T-helper 1 cell treated with Interleukin-12 subunit alpha and Interleukin-12 subunit beta and Interleukin-4 antibody, amounts not matched to agents 30 μg/mL and 1 μg/mL, for 36 hours (primary cell): ENCODE measurements around the gene NAA38.
A peak's percentile ranks its signal among the peaks of the same experiment; 100 is the strongest.

Experiments
- H3K27ac Mint-ChIP-seq: one replicate; pipeline ENCODE4 v1.8.0; 2021; ENCODE audit warnings: mild to moderate bottlenecking, mixed read lengths
- H3K27me3 Mint-ChIP-seq: one replicate; pipeline ENCODE4 v1.8.0; 2021; ENCODE audit warnings: low read depth, mixed read lengths
- H3K36me3 Mint-ChIP-seq: one replicate; pipeline ENCODE4 v1.8.0; 2021; ENCODE audit warnings: low read depth, mixed read lengths
- H3K4me1 Mint-ChIP-seq: one replicate; pipeline ENCODE4 v1.8.0; 2021; ENCODE audit warnings: low read depth, mixed read lengths
- H3K4me3 Mint-ChIP-seq: one replicate; pipeline ENCODE4 v1.8.0; 2021; ENCODE audit warnings: mild to moderate bottlenecking, moderate library complexity, mixed read lengths
- H3K9me3 Mint-ChIP-seq: one replicate; pipeline ENCODE4 v1.8.0; 2021; ENCODE audit warnings: mixed read lengths

The NAA38 gene

DNA sequence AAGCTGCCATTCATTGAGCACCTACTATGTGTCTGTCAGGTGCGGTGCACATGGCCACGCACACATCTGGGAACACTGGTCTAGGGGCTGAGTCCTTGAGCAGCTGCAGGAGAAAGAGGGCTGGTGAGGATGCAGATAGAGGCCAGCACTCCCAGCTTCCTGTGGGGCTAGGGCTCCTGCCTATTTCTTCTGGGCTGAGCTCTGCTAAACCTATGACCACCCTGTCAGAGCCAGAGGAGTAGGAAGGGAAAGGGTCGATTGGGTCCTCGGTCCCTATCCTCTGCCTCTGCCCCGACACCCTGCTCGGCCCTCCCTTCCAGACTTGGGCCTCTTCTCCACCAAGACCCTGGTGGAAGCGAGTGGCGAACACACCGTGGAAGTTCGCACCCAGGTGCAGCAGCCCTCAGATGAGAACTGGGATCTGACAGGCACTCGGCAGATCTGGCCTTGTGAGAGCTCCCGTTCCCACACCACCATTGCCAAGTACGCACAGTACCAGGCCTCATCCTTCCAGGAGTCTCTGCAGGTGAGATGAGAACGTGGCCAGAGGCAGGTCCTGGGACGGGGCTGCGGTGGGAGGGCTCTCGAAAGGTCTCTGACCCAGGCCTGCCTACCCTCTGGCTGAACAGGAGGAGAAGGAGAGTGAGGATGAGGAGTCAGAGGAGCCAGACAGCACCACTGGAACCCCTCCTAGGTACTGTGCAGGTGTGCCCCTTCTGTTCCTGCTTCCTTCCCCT, 6.5 kb downstream of the NAA38 start:
- peak overlapping the region; percentile 60 for H3K4me3 Mint-ChIP-seq
- H3K36me3 Mint-ChIP-seq = peaks cover 21% of the 10 kb centered on the region

DNA sequence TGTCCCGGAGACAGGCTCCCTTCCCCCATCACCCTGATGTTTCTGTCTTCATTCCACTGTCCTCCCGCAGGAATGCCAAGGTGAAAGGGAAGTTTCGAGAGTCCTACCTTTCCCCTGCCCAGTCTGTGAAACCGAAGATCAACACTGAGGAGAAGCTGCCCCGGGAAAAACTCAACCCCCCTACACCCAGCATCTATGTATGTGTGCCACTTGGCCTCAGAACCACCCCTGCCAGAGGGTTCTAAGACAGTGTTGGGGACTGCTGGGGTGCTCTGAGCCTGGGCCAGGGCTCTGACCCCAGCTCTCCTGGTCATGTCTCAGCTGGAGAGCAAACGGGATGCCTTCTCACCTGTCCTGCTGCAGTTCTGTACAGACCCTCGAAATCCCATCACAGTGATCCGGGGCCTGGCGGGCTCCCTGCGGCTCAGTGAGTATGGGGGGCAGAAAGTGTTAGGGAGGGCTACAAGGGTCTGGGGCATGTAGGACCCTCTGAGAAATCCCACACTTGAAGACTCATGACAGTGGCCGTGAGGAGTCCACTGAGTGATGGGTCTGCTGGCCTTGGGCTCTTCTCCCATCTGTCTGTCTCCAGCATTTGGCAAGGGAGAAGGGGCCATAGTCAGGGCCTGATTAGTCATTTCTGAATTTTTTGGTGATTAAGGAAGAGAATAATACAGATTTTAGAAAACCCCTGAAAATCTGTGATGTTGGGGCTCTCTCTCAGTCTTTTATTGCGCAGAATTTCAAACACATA, 7.4 kb downstream of the NAA38 start:
- Mint-ChIP-seq H3K27ac (no peak overlapping the region), H3K27me3 (no peaks in the 10 kb centered on the region), H3K9me3 (no peaks in the 10 kb centered on the region), H3K36me3 (peaks cover 18% of the 10 kb centered on the region), H3K4me1 (peaks cover 27% of the 10 kb centered on the region), H3K4me3 (no peak overlapping the region)

More for the DNA sequence above, 6.5 kb downstream of the NAA38 start:
- no peak overlapping the region for H3K27ac Mint-ChIP-seq
- no peaks in the 10 kb centered on the region for H3K27me3 Mint-ChIP-seq
- H3K4me1 Mint-ChIP-seq = peaks cover 28% of the 10 kb centered on the region
- no peaks in the 10 kb centered on the region for H3K9me3 Mint-ChIP-seq

DNA sequence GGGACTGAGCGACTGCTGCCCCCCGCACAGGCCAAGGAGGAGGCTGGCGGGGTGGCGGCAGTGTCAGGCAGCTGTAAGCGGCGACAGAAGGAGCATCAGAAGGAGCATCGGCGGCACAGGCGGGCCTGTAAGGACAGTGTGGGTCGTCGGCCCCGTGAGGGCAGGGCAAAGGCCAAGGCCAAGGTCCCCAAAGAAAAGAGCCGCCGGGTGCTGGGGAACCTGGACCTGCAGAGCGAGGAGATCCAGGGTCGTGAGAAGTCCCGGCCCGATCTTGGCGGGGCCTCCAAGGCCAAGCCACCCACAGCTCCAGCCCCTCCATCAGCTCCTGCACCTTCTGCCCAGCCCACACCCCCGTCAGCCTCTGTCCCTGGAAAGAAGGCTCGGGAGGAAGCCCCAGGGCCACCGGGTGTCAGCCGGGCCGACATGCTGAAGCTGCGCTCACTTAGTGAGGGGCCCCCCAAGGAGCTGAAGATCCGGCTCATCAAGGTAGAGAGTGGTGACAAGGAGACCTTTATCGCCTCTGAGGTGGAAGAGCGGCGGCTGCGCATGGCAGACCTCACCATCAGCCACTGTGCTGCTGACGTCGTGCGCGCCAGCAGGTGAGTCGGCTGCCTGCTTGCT, 8.1 kb downstream of the NAA38 start:
- Mint-ChIP-seq H3K36me3 (peaks cover 18% of the 10 kb centered on the region), H3K27ac (no peak overlapping the region), H3K9me3 (no peaks in the 10 kb centered on the region)

DNA sequence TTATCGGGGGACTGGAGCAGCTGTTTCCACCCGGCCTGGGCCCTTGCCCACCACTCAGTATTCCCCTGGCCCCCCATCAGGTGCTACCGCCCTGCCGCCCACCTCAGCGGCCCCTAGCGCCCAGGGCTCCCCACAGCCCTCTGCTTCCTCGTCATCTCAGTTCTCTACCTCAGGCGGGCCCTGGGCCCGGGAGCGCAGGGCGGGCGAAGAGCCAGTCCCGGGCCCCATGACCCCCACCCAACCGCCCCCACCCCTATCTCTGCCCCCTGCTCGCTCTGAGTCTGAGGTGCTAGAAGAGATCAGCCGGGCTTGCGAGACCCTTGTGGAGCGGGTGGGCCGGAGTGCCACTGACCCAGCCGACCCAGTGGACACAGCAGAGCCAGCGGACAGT, 8.6 kb downstream of the NAA38 start:
- Mint-ChIP-seq H3K4me1 (peaks cover 33% of the 10 kb centered on the region), H3K4me3 (no peak overlapping the region), H3K27me3 (no peaks in the 10 kb centered on the region), H3K36me3 (peaks cover 18% of the 10 kb centered on the region), H3K27ac (no peak overlapping the region), H3K9me3 (no peaks in the 10 kb centered on the region)

More for the DNA sequence above, 8.1 kb downstream of the NAA38 start:
- Mint-ChIP-seq H3K4me1 (peaks cover 31% of the 10 kb centered on the region), H3K27me3 (no peaks in the 10 kb centered on the region), H3K4me3 (no peak overlapping the region)

DNA sequence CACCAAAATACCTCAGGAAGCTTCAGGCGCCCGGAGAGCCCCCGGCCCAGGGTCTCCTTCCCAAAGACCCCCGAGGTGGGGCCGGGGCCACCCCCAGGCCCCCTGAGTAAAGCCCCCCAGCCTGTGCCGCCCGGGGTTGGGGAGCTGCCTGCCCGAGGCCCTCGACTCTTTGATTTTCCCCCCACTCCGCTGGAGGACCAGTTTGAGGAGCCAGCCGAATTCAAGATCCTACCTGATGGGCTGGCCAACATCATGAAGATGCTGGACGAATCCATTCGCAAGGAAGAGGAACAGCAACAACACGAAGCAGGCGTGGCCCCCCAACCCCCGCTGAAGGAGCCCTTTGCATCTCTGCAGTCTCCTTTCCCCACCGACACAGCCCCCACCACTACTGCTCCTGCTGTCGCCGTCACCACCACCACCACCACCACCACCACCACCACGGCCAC, 9.2 kb downstream of the NAA38 start:
- H3K4me1 Mint-ChIP-seq = peaks cover 36% of the 10 kb centered on the region
- H3K4me3 Mint-ChIP-seq = no peak overlapping the region
- H3K36me3 Mint-ChIP-seq = peaks cover 18% of the 10 kb centered on the region
- H3K27ac Mint-ChIP-seq = no peak overlapping the region
- H3K9me3 Mint-ChIP-seq = no peaks in the 10 kb centered on the region
- no peaks in the 10 kb centered on the region for H3K27me3 Mint-ChIP-seq

DNA sequence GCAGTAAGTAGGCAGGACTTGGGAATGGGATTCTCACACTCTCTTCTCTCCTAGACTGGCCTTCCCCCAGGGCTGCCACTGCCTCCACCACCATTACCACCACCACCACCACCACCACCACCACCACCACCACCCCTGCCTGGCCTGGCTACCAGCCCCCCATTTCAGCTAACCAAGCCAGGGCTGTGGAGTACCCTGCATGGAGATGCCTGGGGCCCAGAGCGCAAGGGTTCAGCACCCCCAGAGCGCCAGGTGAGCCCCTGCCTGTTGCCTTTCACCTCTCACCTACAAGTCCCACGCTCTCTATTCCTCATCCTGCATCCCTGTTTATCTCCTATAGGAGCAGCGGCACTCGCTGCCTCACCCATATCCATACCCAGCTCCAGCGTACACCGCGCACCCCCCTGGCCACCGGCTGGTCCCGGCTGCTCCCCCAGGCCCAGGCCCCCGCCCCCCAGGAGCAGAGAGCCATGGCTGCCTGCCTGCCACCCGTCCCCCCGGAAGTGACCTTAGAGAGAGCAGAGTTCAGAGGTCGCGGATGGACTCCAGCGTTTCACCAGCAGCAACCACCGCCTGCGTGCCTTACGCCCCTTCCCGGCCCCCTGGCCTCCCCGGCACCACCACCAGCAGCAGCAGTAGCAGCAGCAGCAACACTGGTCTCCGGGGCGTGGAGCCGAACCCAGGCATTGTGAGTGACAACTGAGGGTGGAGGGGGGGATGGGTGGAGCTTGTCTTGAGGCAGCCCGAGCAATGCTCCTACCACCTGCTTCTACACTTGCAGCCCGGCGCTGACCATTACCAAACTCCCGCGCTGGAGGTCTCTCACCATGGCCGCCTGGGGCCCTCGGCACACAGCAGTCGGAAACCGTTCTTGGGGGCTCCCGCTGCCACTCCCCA, 10.3 kb downstream of the NAA38 start:
- H3K27ac Mint-ChIP-seq = no peak overlapping the region
- no peaks in the 10 kb centered on the region for H3K27me3 Mint-ChIP-seq
- H3K36me3 Mint-ChIP-seq = peaks cover 17% of the 10 kb centered on the region
- no peaks in the 10 kb centered on the region for H3K9me3 Mint-ChIP-seq
- H3K4me3 Mint-ChIP-seq = no peak overlapping the region
- peaks cover 41% of the 10 kb centered on the region for H3K4me1 Mint-ChIP-seq

DNA sequence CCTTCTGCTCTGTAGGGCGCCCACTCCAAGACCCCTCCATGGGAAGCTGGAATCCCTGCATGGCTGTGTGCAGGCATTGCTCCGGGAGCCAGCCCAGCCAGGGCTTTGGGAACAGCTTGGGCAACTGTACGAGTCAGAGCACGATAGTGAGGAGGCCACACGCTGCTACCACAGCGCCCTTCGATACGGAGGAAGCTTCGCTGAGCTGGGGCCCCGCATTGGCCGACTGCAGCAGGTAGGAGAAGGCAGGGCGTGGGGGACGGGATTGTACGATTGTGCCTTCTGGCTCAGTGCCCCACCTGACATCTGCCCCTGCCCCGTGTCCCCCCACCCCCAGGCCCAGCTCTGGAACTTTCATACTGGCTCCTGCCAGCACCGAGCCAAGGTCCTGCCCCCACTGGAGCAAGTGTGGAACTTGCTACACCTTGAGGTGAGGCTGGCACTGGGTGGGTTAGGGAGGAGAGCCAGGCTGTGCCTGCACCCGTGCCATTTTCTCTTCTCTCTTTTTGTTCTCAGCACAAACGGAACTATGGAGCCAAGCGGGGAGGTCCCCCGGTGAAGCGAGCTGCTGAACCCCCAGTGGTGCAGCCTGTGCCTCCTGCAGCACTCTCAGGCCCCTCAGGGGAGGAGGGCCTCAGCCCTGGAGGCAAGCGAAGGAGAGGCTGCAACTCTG, 11.2 kb downstream of the NAA38 start:
- Mint-ChIP-seq H3K27ac (peak overlapping the region; percentile 67), H3K9me3 (no peaks in the 10 kb centered on the region), H3K27me3 (no peaks in the 10 kb centered on the region), H3K4me3 (peak overlapping the region; percentile 25), H3K36me3 (peaks cover 15% of the 10 kb centered on the region), H3K4me1 (peaks cover 37% of the 10 kb centered on the region)

DNA sequence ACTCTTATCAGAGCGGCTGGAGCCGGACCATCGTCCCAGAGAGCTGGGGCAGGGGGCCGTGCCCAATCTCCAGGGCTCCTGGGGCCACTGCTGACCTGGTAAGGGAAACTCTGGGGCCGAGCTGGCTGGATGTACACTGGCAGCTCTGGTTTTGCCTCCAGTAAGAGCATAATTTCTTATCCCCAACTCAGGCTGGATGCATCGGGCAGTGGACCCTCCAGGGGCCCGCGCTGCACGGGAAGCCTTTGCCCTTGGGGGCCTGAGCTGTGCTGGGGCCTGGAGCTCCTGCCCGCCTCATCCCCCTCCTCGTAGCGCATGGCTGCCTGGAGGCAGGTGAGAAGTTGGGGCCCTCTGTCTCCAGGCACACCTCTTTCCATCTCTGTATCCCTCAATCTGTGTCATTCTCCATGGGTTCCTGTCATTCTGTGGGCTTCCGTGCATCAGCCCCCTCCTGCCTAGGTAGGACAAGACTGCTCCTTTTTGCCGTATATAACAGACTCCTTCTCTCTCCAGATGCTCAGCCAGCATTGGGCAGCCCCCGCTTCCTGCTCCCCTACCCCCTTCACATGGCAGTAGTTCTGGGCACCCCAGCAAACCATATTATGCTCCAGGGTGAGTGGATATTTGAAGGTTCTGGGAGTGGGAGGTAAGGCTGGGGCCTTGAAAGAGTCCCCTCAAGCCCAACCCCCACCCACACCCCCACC, 11.8 kb downstream of the NAA38 start:
- no peaks in the 10 kb centered on the region for H3K27me3 Mint-ChIP-seq
- no peaks in the 10 kb centered on the region for H3K9me3 Mint-ChIP-seq
- H3K4me1 Mint-ChIP-seq = peaks cover 38% of the 10 kb centered on the region
- H3K4me3 Mint-ChIP-seq = peak overlapping the region; percentile 94
- H3K27ac Mint-ChIP-seq = peak overlapping the region; percentile 96
- H3K36me3 Mint-ChIP-seq = peaks cover 20% of the 10 kb centered on the region

DNA sequence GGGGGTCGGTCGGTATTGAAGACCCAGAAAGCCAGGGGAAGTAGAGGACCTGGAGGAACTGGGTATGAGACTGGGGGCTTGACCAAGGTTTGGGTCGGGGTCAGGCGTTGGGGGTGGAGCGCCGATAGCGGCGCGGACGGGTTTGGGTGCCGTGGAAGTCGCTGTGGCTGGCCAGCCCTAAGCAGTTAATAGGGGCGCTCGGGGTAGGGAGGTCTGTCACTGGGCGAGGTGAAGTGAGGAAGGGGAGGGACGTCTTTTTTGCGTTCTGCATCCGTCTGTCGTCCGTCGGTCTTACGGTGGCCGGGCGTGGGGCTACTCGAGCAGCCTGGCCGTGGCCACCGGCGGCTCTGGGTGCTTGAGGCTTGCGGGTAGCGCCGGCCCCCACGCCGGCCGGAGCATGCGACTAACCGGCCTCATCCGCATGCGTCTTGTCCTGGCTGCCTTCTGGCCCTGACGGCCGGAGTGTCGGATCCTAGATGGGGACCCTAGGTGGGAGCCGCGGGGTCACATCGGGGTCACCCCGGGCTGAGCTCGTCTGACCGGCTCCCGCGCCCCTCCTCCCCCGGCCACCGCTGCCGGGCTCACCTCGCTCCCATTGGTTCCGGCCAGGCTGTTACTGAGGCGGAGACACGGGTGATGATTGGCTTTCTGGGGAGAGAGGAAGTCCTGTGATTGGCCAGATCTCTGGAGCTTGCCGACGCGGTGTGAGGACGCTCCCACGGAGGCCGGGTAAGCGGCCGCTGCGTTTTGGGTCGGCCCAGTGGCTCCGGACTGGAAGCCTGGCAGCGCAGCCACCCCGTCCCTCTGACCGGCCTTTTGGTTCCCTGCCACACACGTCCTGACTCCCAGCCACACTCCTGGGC, 12.8 kb downstream of the NAA38 start:
- peaks cover 22% of the 10 kb centered on the region for H3K36me3 Mint-ChIP-seq
- peak overlapping the region; percentile 96 for H3K27ac Mint-ChIP-seq
- no peaks in the 10 kb centered on the region for H3K27me3 Mint-ChIP-seq
- H3K4me3 Mint-ChIP-seq = peak overlapping the region; percentile 94
- no peaks in the 10 kb centered on the region for H3K9me3 Mint-ChIP-seq
- H3K4me1 Mint-ChIP-seq = peaks cover 39% of the 10 kb centered on the region

DNA sequence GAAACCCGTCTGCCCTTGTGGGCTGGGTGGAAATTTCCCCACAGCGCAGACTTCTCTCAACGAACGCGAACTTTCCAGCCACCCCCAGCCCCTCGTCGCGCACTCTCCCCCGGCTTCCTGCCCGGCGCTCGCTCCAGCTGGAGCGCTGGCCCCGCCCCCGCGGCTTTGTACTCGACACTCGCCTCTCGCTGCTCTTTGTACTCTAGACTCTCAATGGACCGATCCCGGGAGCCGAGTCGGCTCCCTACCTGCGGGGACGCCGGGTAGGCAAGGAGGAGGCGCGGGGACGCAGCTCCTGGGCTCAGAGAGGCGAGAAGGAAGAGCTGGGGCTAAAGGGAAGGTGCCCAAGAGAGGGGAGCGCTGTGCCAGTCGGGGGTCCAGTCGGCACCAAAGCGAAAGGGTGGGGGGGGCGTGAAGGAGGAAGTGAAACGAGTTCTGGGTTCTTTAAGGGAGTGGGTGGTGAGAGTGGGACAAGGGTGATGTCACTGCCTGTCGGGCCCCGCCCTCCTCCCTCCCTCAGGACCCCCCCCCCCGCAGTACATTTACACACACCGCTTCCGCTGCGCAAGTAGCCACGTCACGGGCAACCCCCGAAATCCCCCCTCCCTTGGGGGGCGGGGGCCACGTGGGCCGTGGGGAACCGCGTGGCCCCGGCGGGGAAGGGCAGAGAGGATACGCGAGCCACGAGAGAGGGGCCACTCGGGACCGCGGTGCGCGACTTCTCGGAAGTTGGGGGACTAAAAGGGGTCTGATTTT, 13.6 kb downstream of the NAA38 start:
- Mint-ChIP-seq H3K4me3 (peak overlapping the region; percentile 94), H3K27me3 (no peaks in the 10 kb centered on the region), H3K9me3 (no peaks in the 10 kb centered on the region), H3K36me3 (peaks cover 24% of the 10 kb centered on the region), H3K4me1 (peaks cover 46% of the 10 kb centered on the region), H3K27ac (peak overlapping the region; percentile 96)

DNA sequence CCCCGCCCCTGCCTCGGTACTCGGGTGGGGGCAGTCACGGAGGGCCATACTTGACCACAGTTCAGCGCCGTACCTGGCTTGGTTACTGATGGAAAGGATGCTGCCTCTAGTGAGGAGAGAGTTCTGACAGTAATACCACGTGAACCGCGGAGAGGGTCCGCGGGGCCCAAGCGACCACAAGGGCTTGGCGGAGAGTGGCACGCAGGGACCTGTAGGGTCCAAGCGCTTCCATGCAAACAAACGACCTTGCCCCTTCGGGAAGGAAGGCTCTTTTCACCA, 14.2 kb downstream of the NAA38 start:
- Mint-ChIP-seq H3K27me3 (no peaks in the 10 kb centered on the region), H3K9me3 (no peaks in the 10 kb centered on the region), H3K4me1 (peaks cover 51% of the 10 kb centered on the region), H3K27ac (peak overlapping the region; percentile 96), H3K4me3 (peak overlapping the region; percentile 94), H3K36me3 (peaks cover 21% of the 10 kb centered on the region)
